ENCODE results near the gene REC114.

Gene REC114

GRCh38 chr15:73474785-73475184 lies 31.8 kb downstream of the REC114 start:
- TF ChIP-seq, protein P1, sequence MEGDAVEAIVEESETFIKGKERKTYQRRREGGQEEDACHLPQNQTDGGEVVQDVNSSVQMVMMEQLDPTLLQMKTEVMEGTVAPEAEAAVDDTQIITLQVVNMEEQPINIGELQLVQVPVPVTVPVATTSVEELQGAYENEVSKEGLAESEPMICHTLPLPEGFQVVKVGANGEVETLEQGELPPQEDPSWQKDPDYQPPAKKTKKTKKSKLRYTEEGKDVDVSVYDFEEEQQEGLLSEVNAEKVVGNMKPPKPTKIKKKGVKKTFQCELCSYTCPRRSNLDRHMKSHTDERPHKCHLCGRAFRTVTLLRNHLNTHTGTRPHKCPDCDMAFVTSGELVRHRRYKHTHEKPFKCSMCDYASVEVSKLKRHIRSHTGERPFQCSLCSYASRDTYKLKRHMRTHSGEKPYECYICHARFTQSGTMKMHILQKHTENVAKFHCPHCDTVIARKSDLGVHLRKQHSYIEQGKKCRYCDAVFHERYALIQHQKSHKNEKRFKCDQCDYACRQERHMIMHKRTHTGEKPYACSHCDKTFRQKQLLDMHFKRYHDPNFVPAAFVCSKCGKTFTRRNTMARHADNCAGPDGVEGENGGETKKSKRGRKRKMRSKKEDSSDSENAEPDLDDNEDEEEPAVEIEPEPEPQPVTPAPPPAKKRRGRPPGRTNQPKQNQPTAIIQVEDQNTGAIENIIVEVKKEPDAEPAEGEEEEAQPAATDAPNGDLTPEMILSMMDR (IDR thresholded peaks at IDR 0.05): no peak

GRCh38 chr15:73476704-73477216 lies 33.8 kb downstream of the REC114 start:
- TF ChIP-seq, protein P1 (IDR thresholded peaks at IDR 0.05): no peak

GRCh38 chr15:73480050-73480449 lies 37.1 kb downstream of the REC114 start:
- TF ChIP-seq, protein P1 (IDR thresholded peaks at IDR 0.05): no peak

- TF ChIP-seq, protein P1 (IDR thresholded peaks at IDR 0.05): no peak
These were observed 39.2 kb downstream of the REC114 start for GRCh38 chr15:73482166-73482565.

GRCh38 chr15:73483053-73483452 lies 40.1 kb downstream of the REC114 start:
- TF ChIP-seq, protein P1 (IDR thresholded peaks at IDR 0.05): no peak

GRCh38 chr15:73485372-73485771 lies 42.4 kb downstream of the REC114 start:
- TF ChIP-seq, protein P1 (IDR thresholded peaks at IDR 0.05): no peak

- TF ChIP-seq, protein P1 (IDR thresholded peaks at IDR 0.05): no peak
These were observed 45.7 kb downstream of the REC114 start for GRCh38 chr15:73488698-73489097.

- TF ChIP-seq, protein P1 (IDR thresholded peaks at IDR 0.05): no peak
These were observed 51.0 kb downstream of the REC114 start for GRCh38 chr15:73493922-73494321.

Data from LNCAP (cell line).